ENCODE data around the gene NMB.

Gene NMB

DNA sequence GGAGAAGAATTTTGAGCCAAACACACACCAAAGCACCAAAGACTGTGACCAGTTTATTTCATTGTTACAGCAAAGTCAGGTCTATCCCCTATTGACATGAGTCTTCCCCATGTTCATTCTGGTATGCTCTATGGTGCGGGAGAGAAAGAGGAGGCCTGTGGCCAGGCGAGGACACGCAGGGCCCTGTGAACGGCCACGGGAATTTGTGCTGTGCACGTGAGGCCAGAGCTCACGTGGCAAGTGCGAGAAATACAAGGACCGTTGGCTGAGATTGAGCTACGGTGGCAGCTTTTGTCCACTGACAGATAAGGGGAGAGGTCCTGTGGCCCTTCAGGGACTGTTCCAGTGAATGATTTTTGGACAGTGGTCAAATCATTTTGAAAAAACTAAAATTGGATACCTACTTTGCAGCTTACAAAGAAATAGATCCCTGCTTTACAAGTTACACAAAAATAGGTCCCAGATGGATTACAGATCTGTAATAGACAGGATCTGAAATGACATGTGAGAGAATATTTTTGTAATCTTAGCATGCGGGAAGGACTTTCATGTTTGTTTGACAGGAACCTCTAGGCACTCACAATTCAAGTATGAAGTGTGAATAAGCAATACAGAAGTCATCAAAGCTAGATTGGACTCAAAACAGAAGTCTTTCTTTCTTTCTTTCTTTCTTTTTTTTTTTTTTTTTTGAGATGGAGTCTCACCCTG is 48.0 kb downstream of the NMB start:
- no peak for DNase-seq

DNA sequence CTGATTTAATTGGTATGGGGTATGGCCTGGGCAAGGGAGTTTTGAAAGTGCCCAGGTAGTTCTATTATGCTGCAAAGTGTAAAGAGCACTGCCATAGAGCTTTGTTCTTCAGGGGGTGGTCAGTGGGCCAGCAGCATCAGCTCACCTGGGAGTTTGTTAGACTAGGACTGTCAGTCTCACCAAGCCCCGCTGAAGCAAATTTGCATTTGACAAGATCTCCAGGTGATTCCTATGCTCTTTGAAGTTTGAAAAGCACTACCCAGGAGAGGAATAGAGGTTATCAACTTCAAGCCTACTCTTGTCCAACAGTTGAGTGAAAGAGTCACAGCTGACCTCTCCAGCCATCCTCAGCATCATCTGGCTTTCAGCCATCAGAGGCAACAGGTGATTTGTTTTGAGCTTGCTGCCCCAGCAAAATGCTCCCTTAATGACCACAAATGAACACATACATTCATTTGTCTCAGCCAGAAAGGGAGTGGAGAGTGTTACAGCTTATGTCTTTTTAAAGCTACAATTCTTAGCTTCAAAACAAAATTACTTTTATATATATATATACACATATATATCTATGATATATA is 49.2 kb downstream of the NMB start:
- no peak for DNase-seq

DNA sequence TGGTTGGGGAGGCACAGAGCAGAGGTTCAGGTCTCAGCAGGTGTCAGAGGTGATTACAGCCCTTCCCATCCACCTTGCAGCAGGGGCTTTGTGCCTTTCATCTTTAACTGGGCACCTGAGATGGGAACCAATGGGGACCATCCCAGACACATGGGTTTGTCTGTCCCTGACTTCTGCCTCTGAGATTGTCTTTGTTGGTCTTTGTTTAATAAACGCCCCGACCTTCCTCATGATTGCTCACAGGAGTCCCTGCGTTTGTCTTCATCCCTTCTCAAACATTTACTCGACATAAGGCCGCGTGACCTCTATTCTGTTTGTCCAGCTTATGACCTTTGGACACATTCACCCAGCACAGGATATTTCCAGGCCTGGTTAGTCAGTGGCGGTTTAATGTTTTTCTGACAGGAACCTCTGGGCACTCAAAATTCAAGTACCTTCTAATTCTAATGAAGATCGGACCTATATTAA is 51.3 kb downstream of the NMB start:
- no peak for DNase-seq

DNA sequence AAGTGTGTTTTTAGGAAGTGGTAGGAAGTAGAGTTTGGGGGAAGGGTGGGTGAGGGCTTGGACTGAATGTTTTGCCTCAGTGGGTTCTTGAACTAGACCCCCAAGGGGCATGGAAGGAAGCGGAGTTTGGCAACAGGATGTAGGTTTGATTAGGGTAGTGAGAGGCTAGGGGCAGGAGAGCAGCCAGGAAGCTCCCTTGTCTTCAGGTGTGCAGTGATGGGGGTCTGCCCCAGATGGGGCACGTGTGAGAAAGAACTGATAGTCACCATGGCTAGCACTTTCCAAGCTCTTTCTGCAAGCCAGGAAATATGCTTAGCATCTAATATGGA is 52.5 kb downstream of the NMB start:
- DNase-seq = no peak
